HepG2 (cell line): ENCODE measurements around the gene SPRYD3. TPM values are rescaled to one million over a fixed set of nuclear protein-coding genes. Genes with fewer than 3 reads are reported as not detected.

Experiments
- ATF3 ChIP-seq: sonication (generic); formaldehyde crosslinking; IDR thresholded peaks from 2 replicates; pipeline ENCODE4 v1.4.0; 2020; ENCODE audit warnings: missing genetic modification reagents
- ATF6 ChIP-seq: sonication (generic); formaldehyde crosslinking; conservative IDR thresholded peaks from 2 replicates; pipeline ENCODE4 v1.4.0; 2020; ENCODE audit warnings: missing genetic modification reagents
- BRF2 ChIP-seq: sonication (generic); formaldehyde crosslinking; IDR thresholded peaks from 2 replicates; pipeline ENCODE4 v1.8.1; 2022; ENCODE audit warnings: mild to moderate bottlenecking, missing genetic modification reagents
- EEA1 ChIP-seq: sonication (generic); formaldehyde crosslinking; IDR thresholded peaks from 2 replicates; pipeline ENCODE4 v1.5.1; 2020; ENCODE audit warnings: mild to moderate bottlenecking, missing genetic modification reagents, borderline replicate concordance
- HNRNPK ChIP-seq: fragments of 200-400 bp; formaldehyde crosslinking; IDR thresholded peaks from 2 replicates; pipeline ENCODE4 v1.6.1; 2018; ENCODE audit warnings: low read length, low read depth, moderate library complexity, mild to moderate bottlenecking; ENCODE audit not compliant: poor library complexity, severe bottlenecking
- NFRKB ChIP-seq: fragments of 450-650 bp; IDR thresholded peaks from 2 replicates; pipeline ENCODE4 v1.6.1; 2017
- NR1H2 ChIP-seq: sonication (generic); formaldehyde crosslinking; IDR thresholded peaks from 2 replicates; pipeline ENCODE4 v1.8.1; 2022; ENCODE audit warnings: low read depth, missing genetic modification reagents, borderline replicate concordance
- PCBP2 ChIP-seq: fragments of 200-400 bp; formaldehyde crosslinking; optimal IDR thresholded peaks from 2 replicates; pipeline ENCODE3; 2018; ENCODE audit warnings: low read length, low read depth; ENCODE audit not compliant: poor library complexity, severe bottlenecking
- RAD21 ChIP-seq: fragments of 450-650 bp; formaldehyde crosslinking; IDR thresholded peaks from 2 replicates; pipeline ENCODE4 v1.5.0; 2020; ENCODE audit warnings: mild to moderate bottlenecking
- RBM39 ChIP-seq: fragments of 200-400 bp; formaldehyde crosslinking; IDR thresholded peaks from one replicate; pipeline ENCODE4 v1.6.1; 2018; ENCODE audit warnings: antibody characterized with exemption, mild to moderate bottlenecking, low read depth, low read length; ENCODE audit not compliant: poor library complexity, severe bottlenecking
- REL ChIP-seq: sonication (generic); formaldehyde crosslinking; conservative IDR thresholded peaks from 2 replicates; pipeline ENCODE4 v1.8.0; 2022; ENCODE audit warnings: mild to moderate bottlenecking, missing genetic modification reagents, moderate library complexity
- SCMH1 ChIP-seq: sonication (generic); formaldehyde crosslinking; IDR thresholded peaks from 2 replicates; pipeline ENCODE4 v1.9.0; 2021; ENCODE audit warnings: missing genetic modification reagents, mild to moderate bottlenecking, borderline replicate concordance
- SNAPC4 ChIP-seq: sonication (generic); formaldehyde crosslinking; IDR thresholded peaks from 2 replicates; pipeline ENCODE4 v1.4.0; 2020; ENCODE audit warnings: mild to moderate bottlenecking, missing genetic modification reagents
- THYN1 ChIP-seq: sonication (generic); formaldehyde crosslinking; IDR thresholded peaks from 2 replicates; pipeline ENCODE4 v1.8.1; 2023; ENCODE audit warnings: low read depth, mild to moderate bottlenecking, moderate library complexity, missing genetic modification reagents, borderline replicate concordance
- TP53 ChIP-seq: sonication (generic); formaldehyde crosslinking; conservative IDR thresholded peaks from 2 replicates; pipeline ENCODE4 v1.4.0; 2020; ENCODE audit warnings: missing genetic modification reagents
- ZBTB42 ChIP-seq: sonication (generic); formaldehyde crosslinking; IDR thresholded peaks from 2 replicates; pipeline ENCODE4 v1.5.0; 2020; ENCODE audit warnings: mild to moderate bottlenecking, missing genetic modification reagents
- ZFP37 ChIP-seq: sonication (generic); formaldehyde crosslinking; IDR thresholded peaks from 2 replicates; pipeline ENCODE4 v1.4.0; 2020; ENCODE audit warnings: missing genetic modification reagents, borderline replicate concordance
- ZKSCAN5 ChIP-seq: sonication (generic); formaldehyde crosslinking; IDR thresholded peaks from 2 replicates; pipeline ENCODE4 v1.5.1; 2020; ENCODE audit warnings: mild to moderate bottlenecking, missing genetic modification reagents
- ZNF251 ChIP-seq: sonication (generic); formaldehyde crosslinking; IDR thresholded peaks from 2 replicates; pipeline ENCODE4 v1.9.0; 2021; ENCODE audit warnings: mild to moderate bottlenecking, missing genetic modification reagents
- ZNF256 ChIP-seq: sonication (generic); formaldehyde crosslinking; conservative IDR thresholded peaks from 2 replicates; pipeline ENCODE4 v1.4.0; 2020; ENCODE audit warnings: missing genetic modification reagents
- ZNF510 ChIP-seq: sonication (generic); formaldehyde crosslinking; IDR thresholded peaks from 2 replicates; pipeline ENCODE4 v1.4.0; 2020; ENCODE audit warnings: low read depth, mild to moderate bottlenecking, missing genetic modification reagents
- polyA plus RNA-seq, 8 experiments: library from polyadenylated mRNA; depleted of rRNA in 3 of 8; stranded (reverse) in 7 of 8; unstranded in 1 of 8; fragments of >200 nt; fragmentation: Illumina TruSeq in 4 of 8; extraction: Trizol in 4 of 8; gene quantifications; 2 replicates each; pipeline versions ENCODE4 v1.2.1 to v1.2.3, GENCODE V29; 2011 to 2016; ENCODE audit warnings: low read depth in 4 of 8, missing spikeins in 1 of 8, mixed read lengths in 1 of 8; ENCODE audit not compliant: insufficient read depth in 1 of 8
- total RNA-seq, 5 experiments: library from RNA; depleted of rRNA; stranded (reverse); fragments of >200 nt; fragmentation: Illumina TruSeq; extraction: Trizol; gene quantifications; 2 replicates each; pipeline ENCODE4 v1.2.3, GENCODE V29; 2016; ENCODE audit warnings: low read depth in 1 of 5

Gene SPRYD3
- total and polyA plus RNA-seq, 2 of the 13 experiments (the other 11 are each of a cell fraction or from before 2014, with no cell fraction given) = 9.0 to 9.2 TPM

GRCh38 chr12:53102883-53103807 is 24.0 kb upstream of the SPRYD3 start, which contains the start of gene SOAT2 (continued):
- TF ChIP-seq THYN1 (CRISPR knock-in tag) (no peak), NR1H2 (CRISPR knock-in tag) (no peak; the same call in 1 of the 2 replicates), ZFP37 (CRISPR knock-in tag) (no peak), SCMH1 (CRISPR knock-in tag) (no peak), ATF3 (no peak), EEA1 (no peak), NFRKB (no peak), ZNF256 (CRISPR knock-in tag) (no peak), PCBP2 (no peak), RAD21 (CRISPR knock-in tag) (no peak), TP53 (CRISPR knock-in tag) (no peak), BRF2 (CRISPR knock-in tag) (no peak), REL (no peak), HNRNPK (no peak), ZNF251 (CRISPR knock-in tag) (no peak), SNAPC4 (no peak), ZNF510 (0 out of 2 replicates have a peak, but pooled peaks have one; percentile 76), ZBTB42 (CRISPR knock-in tag) (no peak), RBM39 (no peak), ATF6 (CRISPR knock-in tag) (no peak), ZKSCAN5 (CRISPR knock-in tag) (no peak)
